Small intestine (tissue), 7 donors: ENCODE results near the gene PHLDA3. TPM values are rescaled to one million over a fixed set of nuclear protein-coding genes. Genes with fewer than 3 reads are reported as not detected.

Experiments
- DNase-seq, 2 donors: peaks; one replicate each; pipeline versions ENCODE4 v3.0.0 to v3.0.0-alpha.2; 2013
- FAIRE-seq: peaks from 2 replicates; lab custom pipeline; 2012; peaks lifted over from hg19 to GRCh38; lab: Jason Lieb, UNC
- H3K27ac ChIP-seq, 3 donors: one replicate each; pipeline ENCODE4 v1.5.1; 2013; ENCODE audit warnings: low read length in 2 of 3, mild to moderate bottlenecking in 2 of 3, control low read depth in 1 of 3, inconsistent platforms in 1 of 3, low read depth in 1 of 3, moderate library complexity in 1 of 3
- H3K27me3 ChIP-seq, 3 donors: one replicate each; pipeline ENCODE4 v1.6.1; 2013; ENCODE audit warnings: low read length in 3 of 3, inconsistent platforms in 1 of 3; ENCODE audit not compliant: control insufficient read depth in 3 of 3, insufficient read depth in 3 of 3
- H3K36me3 ChIP-seq, 3 donors: one replicate each; pipeline ENCODE4 v1.6.1; 2013; ENCODE audit warnings: low read length in 3 of 3, inconsistent platforms in 1 of 3, low read depth in 1 of 3, mild to moderate bottlenecking in 1 of 3, moderate library complexity in 1 of 3; ENCODE audit not compliant: control insufficient read depth in 3 of 3, insufficient read depth in 2 of 3
- H3K4me1 ChIP-seq, 3 donors: one replicate each; pipeline ENCODE4 v1.6.1; 2013; ENCODE audit warnings: low read length in 2 of 3, inconsistent platforms in 1 of 3, low read depth in 1 of 3, mild to moderate bottlenecking in 1 of 3, moderate library complexity in 1 of 3; ENCODE audit not compliant: control insufficient read depth in 3 of 3, insufficient read depth in 2 of 3
- H3K4me3 ChIP-seq, 3 donors: one replicate each; pipeline ENCODE4 v1.5.1; 2013; ENCODE audit warnings: low read length in 3 of 3, control low read depth in 1 of 3, inconsistent platforms in 1 of 3, low read depth in 1 of 3, mild to moderate bottlenecking in 1 of 3, moderate library complexity in 1 of 3
- H3K9me3 ChIP-seq, 2 donors: one replicate each; pipeline ENCODE4 v1.6.1; 2013; ENCODE audit warnings: low read depth in 1 of 2, low read length in 1 of 2; ENCODE audit not compliant: control insufficient read depth in 2 of 2, insufficient read depth in 1 of 2
- WGBS, 3 donors: extraction: QIAGEN DNeasy Blood & Tissue Kit; methylation state at CpG; one replicate each; pipeline ENCODE4 v1.1.7; 2013; 5-methylcytosine and 5-hydroxymethylcytosine counted together
- polyA plus RNA-seq, 4 donors: library from polyadenylated mRNA; stranded (reverse) in 3 of 4; unstranded in 1 of 4; fragments of 200-250 nt in 3 of 4; fragments of 120-200 nt in 1 of 4; gene quantifications; one replicate each; pipeline versions ENCODE4 v1.2.1 to v1.2.3, GENCODE V29; 2013
- donor health status: healthy with polysubstance abuse.
- donor health status: control.
- donor health status: control.
- donor health status: Bipolar disorder and iron deficiency.
- donor health status: healthy.

Gene PHLDA3
- polyA plus RNA-seq, 4 donors: 0.89 to 13.3 (median 5.0) TPM

DNA sequence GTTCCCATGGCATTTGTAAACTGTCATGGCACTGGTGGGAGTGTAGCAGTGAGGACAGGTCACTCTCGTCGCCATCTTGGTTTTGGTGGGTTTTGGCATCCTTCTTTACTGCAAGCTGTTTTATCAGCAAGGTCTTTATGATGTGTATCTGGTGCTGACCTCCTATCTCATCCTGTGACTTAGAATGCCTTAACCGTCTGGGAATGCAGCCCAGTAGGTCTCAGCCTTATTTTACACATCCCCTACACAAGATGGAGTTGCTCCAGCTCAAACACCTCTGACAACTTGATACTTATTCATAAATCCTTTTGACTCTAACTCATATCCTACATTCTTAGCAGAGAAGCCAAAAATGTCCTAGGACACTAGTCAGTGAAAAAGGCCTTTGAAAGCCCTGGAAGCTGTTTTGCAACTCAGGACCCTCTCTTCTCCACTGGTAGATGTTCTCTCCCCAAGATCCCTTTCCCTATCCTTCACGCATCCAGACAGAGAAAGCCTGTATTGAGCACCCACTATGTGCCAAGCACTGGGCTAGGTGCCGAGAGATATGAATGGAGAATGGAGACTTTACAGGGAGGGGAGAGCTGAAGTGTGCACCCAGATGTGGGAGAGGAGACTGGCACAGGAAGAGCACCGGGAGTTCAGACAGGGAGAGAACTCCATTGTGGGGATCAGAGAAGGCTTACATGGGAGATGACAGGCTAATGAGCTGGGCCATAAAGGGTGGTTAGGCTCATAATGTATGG is 44.7 kb upstream of the PHLDA3 start:
- Histone ChIP-seq H3K9me3 (no peaks in the 10 kb centered on the region), H3K4me3 (no peak overlapping the region), H3K27ac (peak overlapping the region in 1 of 3 donors; percentile 23), H3K4me1 (peaks cover 0 to 25% (median 3%) of the 10 kb centered on the region in 3 donors), H3K36me3 (no peaks in the 10 kb centered on the region), H3K27me3 (no peaks in the 10 kb centered on the region)
- FAIRE-seq (no peak), DNase-seq (no peak)
- WGBS, 3 donors: 93 to 97% (median 96%) methylated on average over 6 of the region's 6 CpGs

DNA sequence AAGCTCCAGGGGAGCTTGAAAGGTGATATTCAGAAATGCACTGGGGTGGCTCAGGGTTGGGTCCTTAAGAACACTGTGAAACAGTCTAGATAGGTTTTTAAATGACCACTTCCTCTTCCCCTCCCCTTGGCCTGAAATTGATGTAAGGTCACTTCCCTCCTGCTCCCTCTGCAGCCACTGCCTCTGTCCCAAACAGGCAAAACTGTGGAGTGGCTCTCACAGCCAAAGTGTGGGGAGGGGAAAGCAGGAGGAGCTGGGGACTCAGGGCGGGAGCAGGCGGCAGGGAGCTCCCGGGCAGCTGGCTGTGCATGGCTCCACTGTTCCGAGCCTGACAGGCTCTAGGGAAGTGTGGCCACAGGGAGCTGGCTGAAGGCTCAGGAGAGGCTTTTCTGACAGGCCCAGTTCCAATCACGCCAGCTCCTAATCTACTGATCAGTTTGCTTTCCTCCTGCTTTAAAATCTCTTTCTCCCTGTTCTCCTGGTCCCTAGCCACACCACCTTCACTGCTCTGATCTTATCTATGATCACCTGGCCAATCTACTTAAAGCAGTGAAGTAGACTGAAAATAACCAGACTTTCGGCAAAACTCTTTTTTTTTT is 43.1 kb upstream of the PHLDA3 start:
- peak overlapping the region in 2 of 3 donors; percentile 55 to 58 for H3K27ac ChIP-seq
- no peaks in the 10 kb centered on the region for H3K9me3 ChIP-seq
- H3K27me3 ChIP-seq: no peaks in the 10 kb centered on the region
- no peak overlapping the region for H3K4me3 ChIP-seq
- peaks cover 2 to 30% (median 4%) of the 10 kb centered on the region in 3 donors for H3K4me1 ChIP-seq
- whole genome bisulfite sequencing, 3 donors: 40 to 85% (median 65%) methylated on average over 6 of the region's 6 CpGs
- FAIRE-seq (no peak), DNase-seq (peak in 1 of 2 donors; percentile 38)
- no peaks in the 10 kb centered on the region for H3K36me3 ChIP-seq

DNA sequence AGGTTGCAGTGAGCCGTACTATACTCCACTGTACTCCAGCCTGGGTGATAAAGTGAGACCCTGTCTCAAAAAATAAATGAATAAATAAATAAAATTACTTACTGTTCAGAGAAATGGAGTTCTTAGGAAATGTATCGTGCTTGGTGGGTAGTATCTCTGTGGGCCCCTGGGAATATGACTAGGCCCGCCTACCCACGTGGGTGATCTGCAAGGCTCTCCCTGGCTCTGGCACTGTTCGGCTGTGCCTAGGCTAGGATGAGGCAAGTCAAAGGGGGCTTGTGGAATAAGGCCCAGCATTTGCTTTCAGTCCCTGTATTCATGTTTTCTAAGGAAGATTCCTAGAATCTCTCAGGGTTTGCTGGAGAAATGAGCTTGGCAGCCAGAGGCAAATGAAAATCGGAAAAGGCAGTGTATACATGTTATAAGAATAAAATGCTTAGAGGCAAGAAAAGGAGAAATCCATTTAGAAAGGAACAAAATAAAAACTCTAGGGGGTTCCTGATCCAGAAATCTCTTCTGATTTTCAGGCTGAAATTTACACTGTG is 42.5 kb upstream of the PHLDA3 start:
- H3K36me3 ChIP-seq: no peaks in the 10 kb centered on the region
- DNase-seq (no peak), FAIRE-seq (no peak)
- H3K4me1 ChIP-seq: peaks cover 2 to 32% (median 4%) of the 10 kb centered on the region in 3 donors
- WGBS, 3 donors: 77 to 81% (median 78%) methylated on average over 6 of the region's 6 CpGs
- H3K27ac ChIP-seq: peak overlapping the region in 2 of 3 donors; percentile 30 to 58
- no peaks in the 10 kb centered on the region for H3K27me3 ChIP-seq
- H3K9me3 ChIP-seq: no peaks in the 10 kb centered on the region
- H3K4me3 ChIP-seq: no peak overlapping the region

DNA sequence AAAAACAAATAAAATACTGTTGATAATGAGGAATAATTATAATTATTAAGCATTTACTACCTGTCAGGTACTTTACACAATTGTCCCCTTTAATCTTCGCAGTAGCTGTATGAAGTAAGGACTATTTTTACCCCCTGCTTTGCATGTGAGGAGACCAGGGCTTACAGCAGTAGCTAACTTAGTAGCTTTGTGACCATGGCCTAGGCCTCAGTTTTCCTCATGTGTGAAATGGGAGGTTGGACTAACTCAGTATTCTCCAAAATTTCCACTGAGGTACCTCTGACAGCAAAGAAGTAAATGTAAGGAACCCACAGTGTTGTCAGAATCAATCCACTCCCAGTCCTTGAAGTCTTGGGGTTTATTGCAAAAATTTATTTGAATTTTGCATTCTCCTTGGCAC is 41.7 kb upstream of the PHLDA3 start:
- WGBS, 3 donors: 89 to 100% (median 100%) methylated on average over 1 of the region's 1 CpG
- FAIRE-seq (no peak), DNase-seq (no peak)
- H3K4me3 ChIP-seq: no peak overlapping the region
- no peaks in the 10 kb centered on the region for H3K9me3 ChIP-seq
- H3K36me3 ChIP-seq: peaks cover 0 to under 1% (median 0%) of the 10 kb centered on the region in 3 donors
- H3K4me1 ChIP-seq: peaks cover 4 to 38% (median 4%) of the 10 kb centered on the region in 3 donors
- no peak overlapping the region for H3K27ac ChIP-seq
- no peaks in the 10 kb centered on the region for H3K27me3 ChIP-seq

DNA sequence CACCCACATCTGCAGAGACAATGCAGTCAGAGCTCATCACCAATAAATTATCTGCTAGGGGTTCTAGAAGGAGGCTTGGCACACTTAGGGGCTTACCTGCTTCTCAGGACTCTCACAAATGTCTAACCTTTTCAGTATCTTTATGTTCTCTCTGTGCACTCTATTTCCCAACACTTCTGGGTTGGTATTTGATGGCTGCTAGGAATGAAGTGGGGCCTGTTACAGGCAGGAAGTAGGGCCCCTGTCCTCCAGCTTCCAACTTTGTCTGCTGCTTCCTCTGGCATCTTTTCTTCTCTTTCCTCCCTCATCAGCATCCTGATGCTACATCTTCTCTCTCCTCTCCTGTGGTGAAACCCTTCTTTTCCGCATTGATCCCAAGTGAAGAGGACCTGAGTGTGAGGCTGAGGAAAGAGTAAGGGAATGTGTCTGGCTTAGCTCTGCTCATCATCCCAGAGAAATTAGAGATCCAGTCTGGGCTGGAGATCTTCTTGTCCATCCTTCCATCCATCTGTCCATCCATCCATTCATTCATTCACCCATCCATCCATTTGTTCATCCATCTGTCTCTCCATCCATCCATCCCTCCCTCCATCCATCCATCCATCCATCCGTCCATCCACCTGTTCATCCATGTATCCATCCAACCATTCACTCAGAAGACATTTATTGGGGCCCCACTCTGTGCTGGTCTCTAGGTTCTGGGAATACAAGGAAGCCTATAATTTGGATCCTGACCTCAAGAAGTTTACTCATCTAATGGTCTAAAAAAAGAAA is 40.8 kb upstream of the PHLDA3 start:
- FAIRE-seq (no peak), DNase-seq (no peak)
- Histone ChIP-seq H3K27me3 (no peaks in the 10 kb centered on the region), H3K4me1 (peaks cover 4 to 39% (median 4%) of the 10 kb centered on the region in 3 donors), H3K36me3 (peaks cover 0 to 3% (median 0%) of the 10 kb centered on the region in 3 donors), H3K9me3 (no peaks in the 10 kb centered on the region), H3K4me3 (no peak overlapping the region), H3K27ac (no peak overlapping the region)
- WGBS, 3 donors: 94 to 97% (median 95%) methylated on average over 2 of the region's 2 CpGs

DNA sequence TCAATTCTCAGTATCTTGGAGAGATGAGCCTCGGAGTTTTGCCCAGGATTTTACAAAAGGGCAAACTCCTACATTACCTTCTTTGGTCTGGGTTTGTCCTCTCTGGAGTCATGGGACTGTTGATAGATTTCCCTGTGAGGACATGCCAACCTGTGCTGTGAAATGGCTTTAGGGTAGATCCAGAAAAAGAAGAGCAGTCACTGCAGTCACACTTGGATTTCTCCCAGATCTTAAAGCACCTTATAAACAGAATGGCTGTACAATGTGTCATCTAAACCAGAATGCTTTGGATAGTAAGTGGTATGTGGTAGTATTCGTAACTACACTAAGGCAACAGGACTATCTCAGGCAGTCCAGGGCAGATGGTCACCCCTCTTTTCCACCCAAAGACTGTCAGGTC is 39.8 kb upstream of the PHLDA3 start:
- Histone ChIP-seq H3K27ac (no peak overlapping the region), H3K27me3 (no peaks in the 10 kb centered on the region), H3K36me3 (peaks cover 0 to 3% (median 0%) of the 10 kb centered on the region in 3 donors), H3K4me3 (no peak overlapping the region), H3K4me1 (peaks cover 4 to 47% (median 4%) of the 10 kb centered on the region in 3 donors), H3K9me3 (no peaks in the 10 kb centered on the region)
- DNase-seq (no peak), FAIRE-seq (no peak)
- WGBS, 3 donors: 89 to 97% (median 95%) methylated on average over 2 of the region's 2 CpGs

DNA sequence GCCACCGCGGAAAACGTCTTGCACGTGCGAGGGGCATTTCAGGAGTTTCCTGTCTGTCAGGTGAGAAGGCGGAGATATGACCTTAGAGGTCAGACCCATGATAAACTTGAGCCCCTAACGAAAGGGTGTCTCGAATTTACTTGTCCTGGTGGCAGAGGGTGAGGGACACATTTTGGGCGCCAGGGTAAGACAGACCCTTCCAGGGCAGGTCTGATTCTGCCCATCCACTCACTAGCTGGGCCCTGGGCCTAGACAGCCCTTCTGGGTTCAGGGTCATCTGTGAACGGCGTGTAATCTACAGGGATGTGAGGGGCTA is 38.3 kb upstream of the PHLDA3 start:
- Histone ChIP-seq H3K27ac (peak overlapping the region; percentile 70 to 81 (median 79)), H3K9me3 (no peaks in the 10 kb centered on the region), H3K27me3 (no peaks in the 10 kb centered on the region), H3K4me3 (peak overlapping the region; percentile 66 to 88 (median 80)), H3K4me1 (peaks cover 4 to 48% (median 4%) of the 10 kb centered on the region in 3 donors), H3K36me3 (peaks cover 0 to 7% (median 0%) of the 10 kb centered on the region in 3 donors)
- 22 to 26% (median 23%) methylated on average over 11 of the region's 11 CpGs for WGBS, 3 donors
- no peak for FAIRE-seq
- DNase-seq: no peak
